ENCODE measurements around the gene DNASE1L3. TPM values are rescaled to one million over a fixed set of nuclear protein-coding genes. Genes with fewer than 3 reads are reported as not detected.

DNASE1L3 gene, protein sequence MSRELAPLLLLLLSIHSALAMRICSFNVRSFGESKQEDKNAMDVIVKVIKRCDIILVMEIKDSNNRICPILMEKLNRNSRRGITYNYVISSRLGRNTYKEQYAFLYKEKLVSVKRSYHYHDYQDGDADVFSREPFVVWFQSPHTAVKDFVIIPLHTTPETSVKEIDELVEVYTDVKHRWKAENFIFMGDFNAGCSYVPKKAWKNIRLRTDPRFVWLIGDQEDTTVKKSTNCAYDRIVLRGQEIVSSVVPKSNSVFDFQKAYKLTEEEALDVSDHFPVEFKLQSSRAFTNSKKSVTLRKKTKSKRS
- 10 to 100 TPM in 1 of 4 donors, 1 to 10 TPM in 3; 1.1 to 20.5 (median 3.8) TPM for total RNA-seq

DNA sequence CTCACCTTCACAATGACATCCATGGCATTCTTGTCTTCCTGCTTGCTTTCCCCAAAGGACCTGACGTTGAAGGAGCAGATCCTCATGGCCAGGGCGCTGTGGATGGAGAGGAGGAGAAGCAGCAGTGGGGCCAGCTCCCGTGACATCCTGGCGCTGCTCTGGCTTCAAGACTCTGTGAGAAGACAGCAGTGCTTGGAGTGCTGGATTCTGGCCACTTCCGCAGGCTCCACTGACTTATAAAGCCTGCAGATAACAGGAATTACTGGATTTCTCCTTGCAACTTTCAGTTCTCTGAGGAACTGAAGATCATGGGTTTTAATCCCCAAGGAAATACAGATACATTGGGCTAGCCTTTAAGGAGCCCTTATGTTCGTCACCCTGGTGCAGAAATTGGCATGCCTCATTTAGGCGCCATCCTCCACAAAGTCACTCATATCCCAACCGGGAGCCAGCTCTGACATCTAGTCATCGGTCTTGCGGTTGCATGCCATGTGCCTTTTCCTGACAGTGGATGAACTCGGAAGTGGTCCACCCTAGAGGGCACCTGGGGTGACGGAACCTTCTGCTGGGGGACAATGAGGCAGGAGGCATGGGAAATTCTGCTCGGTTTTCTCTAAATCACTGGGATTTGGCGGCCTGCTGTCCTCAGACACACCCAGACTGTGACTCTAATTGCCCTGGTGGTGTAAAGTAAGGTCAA is at the start of gene DNASE1L3:
Gene DNASE1L3, minus strand, starts transcription at position 212 of the 700 bp plus-strand sequence. Its CDS starts 66 bp downstream, at position 146.
- ATAC-seq (ENCODE audit: low FRiP score) (no peak), DNase-seq (ENCODE audit: low spot score) (no peak)
- no peak for TF ChIP-seq CTCF (IDR thresholded peaks at IDR 0.05)

DNA sequence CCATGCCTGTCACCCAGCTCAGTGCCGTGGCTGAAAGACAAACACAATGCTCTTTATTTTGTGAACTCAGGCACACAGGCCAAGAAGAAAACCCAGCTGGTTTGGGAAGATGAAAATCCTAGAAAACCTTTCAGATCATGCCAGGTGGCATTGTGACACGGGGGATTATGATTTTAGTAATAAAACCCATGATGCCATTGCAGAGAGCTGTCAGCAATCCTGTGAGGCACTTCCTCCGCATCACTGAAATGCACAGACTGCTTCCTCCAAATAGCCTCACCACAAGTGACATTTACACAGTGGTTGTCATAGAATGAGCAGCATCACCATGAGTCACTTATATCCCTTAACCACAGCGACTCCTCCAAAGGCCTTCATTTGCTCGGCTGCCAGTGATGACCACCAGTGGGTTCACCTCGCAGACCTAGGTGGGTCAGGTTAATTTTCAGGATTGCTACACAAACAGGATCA is 49.5 kb upstream of the DNASE1L3 start:
- ATAC-seq (ENCODE audit: low FRiP score) (no peak), DNase-seq (ENCODE audit: low spot score) (no peak)
- no peak for TF ChIP-seq CTCF (IDR thresholded peaks at IDR 0.05)

GRCh38 chr3:58258392-58259055 is 47.8 kb upstream of the DNASE1L3 start:
- ATAC-seq (ENCODE audit: low FRiP score), result no peak
- no peak for DNase-seq (ENCODE audit: low spot score)
- no peak for TF ChIP-seq CTCF (IDR thresholded peaks at IDR 0.05)

DNA sequence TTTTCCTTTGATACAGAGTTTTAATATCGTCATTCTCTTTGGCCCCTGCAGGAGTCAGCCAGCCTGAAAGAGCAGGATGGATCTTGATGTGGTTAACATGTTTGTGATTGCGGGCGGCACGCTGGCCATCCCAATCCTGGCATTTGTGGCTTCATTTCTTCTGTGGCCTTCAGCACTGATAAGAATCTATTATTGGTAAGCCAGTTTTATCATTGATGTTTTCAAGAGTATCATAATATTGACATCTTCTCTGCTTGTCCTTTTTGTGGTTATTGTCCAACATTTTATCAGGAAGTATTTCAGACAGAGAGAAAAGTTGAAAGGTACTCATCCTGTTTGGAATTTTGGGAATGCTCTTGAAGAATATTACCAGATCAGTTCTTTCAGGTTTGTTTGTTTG is 45.7 kb upstream of the DNASE1L3 start:
- no peak for ATAC-seq (ENCODE audit: low FRiP score)
- TF ChIP-seq CTCF (IDR thresholded peaks at IDR 0.05), result no peak

GRCh38 chr3:58256061-58256460 is 45.3 kb upstream of the DNASE1L3 start:
- ATAC-seq (ENCODE audit: low FRiP score) (no peak), DNase-seq (ENCODE audit: low spot score) (no peak)
- TF ChIP-seq CTCF (IDR thresholded peaks at IDR 0.05), result no peak

More for the DNA sequence above, 45.7 kb upstream of the DNASE1L3 start:
- DNase-seq (ENCODE audit: low spot score), result no peak

DNA sequence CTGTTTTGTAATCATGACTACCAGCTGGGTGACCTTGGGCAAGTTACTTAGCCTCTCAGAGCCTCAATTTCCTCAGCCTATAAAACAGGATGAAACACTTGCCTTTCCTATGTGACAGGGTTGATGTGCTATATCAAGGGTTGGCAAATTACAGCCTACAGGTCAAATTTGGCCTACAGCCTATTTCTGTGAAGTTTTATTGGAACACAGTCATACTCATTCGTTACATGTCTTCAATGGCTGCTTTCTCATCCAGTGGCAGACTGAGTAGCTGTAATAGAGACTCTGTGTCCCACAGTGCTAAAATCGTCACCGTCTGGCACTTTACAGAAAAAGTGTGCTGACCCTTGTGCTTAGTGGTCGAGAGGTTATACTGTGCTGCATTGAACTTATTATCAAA is 43.4 kb upstream of the DNASE1L3 start:
- ATAC-seq (ENCODE audit: low FRiP score) (no peak), DNase-seq (ENCODE audit: low spot score) (no peak)
- TF ChIP-seq CTCF (IDR thresholded peaks at IDR 0.05), result no peak
